IMR-90 (cell line): ENCODE data around the gene OTUD7B. TPM values are rescaled to one million over a fixed set of nuclear protein-coding genes. Genes with fewer than 3 reads are reported as not detected.

Experiments used
- ATAC-seq: fragments of 200-7000 bp; cut with Tn5 transposase; 2 replicates; pipeline ENCODE4 v1.9.1; 2020; ENCODE audit warnings: low read depth, mild to moderate bottlenecking, moderate library complexity
- BruUV-seq: library from RNA; stranded (reverse); fragments of 400-500 nt; replicated peaks from 2 replicates; lab custom pipeline; 2021; lab: Mats Ljungman, UMichigan
- CTCF ChIA-PET: fragments of 300-600 bp; formaldehyde crosslinking; extraction: SDS; loops from one replicate; lab custom pipeline; 2021; ENCODE audit warnings: antibody characterized with exemption; lab: Yijun Ruan, JAX
- POLR2A ChIA-PET: fragments of 300-600 bp; sonication (Branson Sonifier 250); formaldehyde crosslinking; loops from one replicate; lab custom pipeline; 2022; ENCODE audit warnings: antibody characterized with exemption; ENCODE audit not compliant: unreplicated experiment; lab: Charles Lee
- DNase-seq: peaks from one replicate; pipeline ENCODE4 v3.0.0; 2013
- H2AFZ ChIP-seq: replicated peaks from 2 replicates; pipeline ENCODE3; 2013; ENCODE audit warnings: low read length, mild to moderate bottlenecking; ENCODE audit not compliant: poor library complexity
- H2AK5ac ChIP-seq: 2 replicates; pipeline ENCODE4 v1.6.1; 2013; ENCODE audit warnings: low read depth, low read length, inconsistent platforms
- H2AK9ac ChIP-seq: replicated peaks from 2 replicates; pipeline ENCODE3; 2013; ENCODE audit warnings: mild to moderate bottlenecking, low read depth, low read length, moderate library complexity; ENCODE audit not compliant: poor library complexity
- H2BK120ac ChIP-seq: 2 replicates; pipeline ENCODE4 v1.6.1; 2013; ENCODE audit warnings: low read depth, low read length, inconsistent platforms
- H2BK15ac ChIP-seq: 3 replicates; pipeline ENCODE4 v1.6.1; 2013; ENCODE audit warnings: low read depth, low read length, inconsistent platforms
- H2BK20ac ChIP-seq: 2 replicates; pipeline ENCODE4 v1.6.1; 2013; ENCODE audit warnings: low read depth, mild to moderate bottlenecking, inconsistent platforms, low read length, moderate library complexity
- H2BK5ac ChIP-seq: 2 replicates; pipeline ENCODE4 v1.6.1; 2013; ENCODE audit warnings: mild to moderate bottlenecking, low read depth, low read length, inconsistent platforms; ENCODE audit not compliant: poor library complexity, severe bottlenecking
- H3K14ac ChIP-seq: replicated peaks from 2 replicates; pipeline ENCODE4 v1.6.1; 2013; ENCODE audit warnings: low read depth, low read length, inconsistent platforms
- H3K18ac ChIP-seq: 2 replicates; pipeline ENCODE4 v1.6.1; 2013; ENCODE audit warnings: low read depth, low read length, control low read depth
- H3K23ac ChIP-seq: 2 replicates; pipeline ENCODE4 v1.6.1; 2013; ENCODE audit warnings: low read depth, low read length, inconsistent platforms
- H3K27ac ChIP-seq: 2 replicates; pipeline ENCODE4 v1.5.1; 2013; ENCODE audit warnings: mild to moderate bottlenecking, control low read depth, low read length; ENCODE audit not compliant: insufficient read depth
- H3K27me3 ChIP-seq: 2 replicates; pipeline ENCODE4 v1.6.1; 2013; ENCODE audit warnings: low read length; ENCODE audit not compliant: control insufficient read depth, insufficient read depth
- H3K36me3 ChIP-seq: 2 replicates; pipeline ENCODE4 v1.6.1; 2013; ENCODE audit warnings: low read length, mixed read lengths; ENCODE audit not compliant: control insufficient read depth, insufficient read depth
- H3K4ac ChIP-seq: 2 replicates; pipeline ENCODE4 v1.6.1; 2013; ENCODE audit warnings: low read depth, low read length, inconsistent platforms
- H3K4me1 ChIP-seq: 2 replicates; pipeline ENCODE4 v1.6.1; 2013; ENCODE audit warnings: low read length, mixed read lengths; ENCODE audit not compliant: control insufficient read depth, insufficient read depth
- H3K4me2 ChIP-seq: 2 replicates; pipeline ENCODE4 v1.6.1; 2013; ENCODE audit warnings: low read depth, mild to moderate bottlenecking, control low read depth, low read length, moderate library complexity
- H3K4me3 ChIP-seq: 2 replicates; pipeline ENCODE4 v1.5.1; 2013; ENCODE audit warnings: low read depth, mild to moderate bottlenecking, control low read depth, low read length, moderate library complexity; ENCODE audit not compliant: insufficient read depth
- H3K56ac ChIP-seq: 2 replicates; pipeline ENCODE4 v1.6.1; 2013; ENCODE audit warnings: low read length, inconsistent platforms; ENCODE audit not compliant: insufficient read depth; ENCODE audit errors: extremely low read depth
- H3K79me1 ChIP-seq, 2 experiments: 2 replicates each; pipeline ENCODE4 v1.6.1; 2013; ENCODE audit warnings: low read length in 2 of 2, inconsistent platforms in 1 of 2, low read depth in 1 of 2
- H3K9ac ChIP-seq: 2 replicates; pipeline ENCODE4 v1.6.1; 2013; ENCODE audit warnings: low read depth, low read length, control low read depth
- H3K9me1 ChIP-seq: 2 replicates; pipeline ENCODE4 v1.6.1; 2013; ENCODE audit warnings: low read length, inconsistent platforms; ENCODE audit not compliant: insufficient read depth
- H3K9me3 ChIP-seq: 2 replicates; pipeline ENCODE4 v1.6.1; 2013; ENCODE audit warnings: low read length; ENCODE audit not compliant: control insufficient read depth, insufficient read depth
- H4K20me1 ChIP-seq: 2 replicates; pipeline ENCODE4 v1.6.1; 2013; ENCODE audit warnings: low read length, inconsistent platforms; ENCODE audit not compliant: insufficient read depth
- H4K5ac ChIP-seq: 2 replicates; pipeline ENCODE4 v1.6.1; 2013; ENCODE audit warnings: mild to moderate bottlenecking, low read depth, low read length, control low read depth
- H4K8ac ChIP-seq, 2 experiments: 2 replicates each; pipeline ENCODE4 v1.6.1; 2013; ENCODE audit warnings: low read depth in 2 of 2, low read length in 2 of 2, control low read depth in 1 of 2, inconsistent platforms in 1 of 2
- H4K91ac ChIP-seq: 2 replicates; pipeline ENCODE4 v1.6.1; 2013; ENCODE audit warnings: low read depth, low read length, inconsistent platforms; ENCODE audit not compliant: insufficient read depth
- BHLHE40 ChIP-seq: fragments of 150-350 bp; IDR thresholded peaks from 2 replicates; pipeline ENCODE4 v1.6.1; 2016; ENCODE audit warnings: mild to moderate bottlenecking, low read depth, low read length
- CEBPB ChIP-seq: IDR thresholded peaks from 2 replicates; pipeline ENCODE4 v1.6.1; 2012; ENCODE audit warnings: low read depth, low read length, improper control_type of control experiment
- CHD1 ChIP-seq: IDR thresholded peaks from 2 replicates; pipeline ENCODE4 v1.6.1; 2012; ENCODE audit warnings: low read depth, low read length, improper control_type of control experiment
- ELK1 ChIP-seq: fragments of 150-350 bp; IDR thresholded peaks from 2 replicates; pipeline ENCODE4 v1.6.1; 2016; ENCODE audit warnings: low read depth, mild to moderate bottlenecking, low read length, moderate library complexity, borderline replicate concordance
- FOS ChIP-seq: fragments of 150-350 bp; IDR thresholded peaks from 2 replicates; pipeline ENCODE4 v1.6.1; 2016; ENCODE audit warnings: low read depth, low read length
- MAFK ChIP-seq: IDR thresholded peaks from 2 replicates; pipeline ENCODE4 v1.6.1; 2012; ENCODE audit warnings: low read depth, low read length, improper control_type of control experiment
- MAZ ChIP-seq: IDR thresholded peaks from 2 replicates; pipeline ENCODE4 v1.6.1; 2012; ENCODE audit warnings: low read depth, mild to moderate bottlenecking, low read length, improper control_type of control experiment, moderate library complexity, borderline replicate concordance
- MXI1 ChIP-seq: IDR thresholded peaks from 2 replicates; pipeline ENCODE4 v1.6.1; 2012; ENCODE audit warnings: low read depth, mild to moderate bottlenecking, low read length, moderate library complexity, borderline replicate concordance
- NFE2L2 ChIP-seq: fragments of 150-350 bp; IDR thresholded peaks from 2 replicates; pipeline ENCODE4 v1.6.1; 2016; ENCODE audit warnings: low read depth, mild to moderate bottlenecking, low read length
- POLR2A ChIP-seq: IDR thresholded peaks from 2 replicates; pipeline ENCODE4 v1.6.1; 2012; ENCODE audit warnings: mild to moderate bottlenecking, low read depth, low read length
- RAD21 ChIP-seq: IDR thresholded peaks from 2 replicates; pipeline ENCODE4 v1.6.1; 2012; ENCODE audit warnings: low read length, improper control_type of control experiment
- RCOR1 ChIP-seq: IDR thresholded peaks from 2 replicates; pipeline ENCODE4 v1.6.1; 2012; ENCODE audit warnings: mild to moderate bottlenecking, low read length, improper control_type of control experiment; ENCODE audit not compliant: insufficient replicate concordance
- RFX5 ChIP-seq: IDR thresholded peaks from 2 replicates; pipeline ENCODE4 v1.8.0; 2012; ENCODE audit warnings: low read depth, mild to moderate bottlenecking, low read length, moderate library complexity
- SMC3 ChIP-seq: fragments of 150-350 bp; IDR thresholded peaks from 2 replicates; pipeline ENCODE4 v1.6.1; 2016; ENCODE audit warnings: low read depth, mild to moderate bottlenecking, antibody characterized with exemption, low read length, moderate library complexity
- USF2 ChIP-seq: fragments of 150-350 bp; IDR thresholded peaks from 2 replicates; pipeline ENCODE4 v1.6.1; 2017; ENCODE audit warnings: mild to moderate bottlenecking, antibody characterized with exemption, low read length, low read depth
- WGBS, 2 experiments: methylation state at CpG; one replicate each; pipeline versions ENCODE4 v1.1.5 to v1.1.7; 2013; ENCODE audit warnings: missing lambda C conversion rate in 2 of 2; ENCODE audit not compliant: insufficient read length in 1 of 2; ENCODE audit errors: extremely low coverage in 2 of 2; 5-methylcytosine and 5-hydroxymethylcytosine counted together
- dilution Hi-C: fragments of 300-500 bp; cut with HindIII; formaldehyde crosslinking; loops from one replicate; pipeline ENCODE4 v1.14.3; 2018; ENCODE audit warnings: low sequenced_read_pairs; ENCODE audit not compliant: unreplicated experiment
- in situ Hi-C: fragments of 300-500 bp; cut with MboI; formaldehyde crosslinking; loops from 3 replicates; pipeline ENCODE4 v1.14.3; 2019; ENCODE audit warnings: low sequenced_read_pairs, inconsistent platforms, mixed read lengths
- intact Hi-C: fragments of 100-400 bp; cut with micrococcal nuclease; formaldehyde crosslinking; loops from 2 replicates; pipeline ENCODE4 v1.10.0; 2022
- polyA plus RNA-seq, 3 experiments: library from polyadenylated mRNA; depleted of rRNA; stranded (reverse); fragments of >200 nt; gene quantifications; 2 replicates each; pipeline ENCODE4 v1.2.3, GENCODE V29; 2012; ENCODE audit warnings: low replicate concordance in 1 of 3
- total RNA-seq: library from RNA; depleted of rRNA; stranded (reverse); fragments of >200 nt; gene quantifications from 2 replicates; pipeline ENCODE4 v1.2.3, GENCODE V29; 2012
- TF ChIP-seq, protein P1 (sequence below): conservative IDR thresholded peaks from 2 replicates; pipeline ENCODE4 v1.5.1; 2012; ENCODE audit warnings: mild to moderate bottlenecking, low read depth, low read length, improper control_type of control experiment

OTUD7B gene
- total and polyA plus RNA-seq, 2 of the 4 experiments (the other 2 are of a cell fraction), result 7.5 to 18.6 TPM

GRCh38 chr1:150003801-150004200 lies 6.7 kb downstream of the OTUD7B start:
- DNase-seq, result no peak

More at GRCh38 chr1:150003801-150004200, 6.7 kb downstream of the OTUD7B start:
- no peak overlapping the region for H3K18ac ChIP-seq
- dilution Hi-C loops, result no loop called here
- H2AFZ ChIP-seq, result no peak overlapping the region
- intact Hi-C loops, result no loop called here
- H4K5ac ChIP-seq, result no peak overlapping the region
- H3K14ac ChIP-seq, result no peak overlapping the region
- H3K36me3 ChIP-seq, result peaks cover 10% of the 10 kb centered on the region
- H4K8ac ChIP-seq, result no peak overlapping the region
- H3K23ac ChIP-seq, result no peak overlapping the region
- BruUV-seq, result no TSS peak
- H3K9me3 ChIP-seq, result no peaks in the 10 kb centered on the region
- H3K9ac ChIP-seq, result no peak overlapping the region
- H3K9me1 ChIP-seq, result peaks cover 16% of the 10 kb centered on the region
- no peak overlapping the region for H2AK9ac ChIP-seq
- CTCF ChIA-PET, result no interaction called here
- no peak overlapping the region for H3K4me2 ChIP-seq
- H2AK5ac ChIP-seq, result no peak overlapping the region
- 85% methylated on average over 3 of the region's 3 CpGs; no CpG with 5 or more reads in 1 of the 2 experiments for WGBS, 2 experiments
- no peak overlapping the region for H2BK15ac ChIP-seq
- no peak overlapping the region for H3K4ac ChIP-seq
- H3K79me1 ChIP-seq, result peaks cover 27 to 73% of the 10 kb centered on the region in 2 experiments
- no peak overlapping the region for H2BK5ac ChIP-seq
- H2BK20ac ChIP-seq, result no peak overlapping the region
- POLR2A ChIA-PET, result no interaction called here
- no peak overlapping the region for H3K4me3 ChIP-seq
- H3K4me1 ChIP-seq, result peaks cover 16% of the 10 kb centered on the region
- no peaks in the 10 kb centered on the region for H3K27me3 ChIP-seq
- H4K20me1 ChIP-seq, result peaks cover 49% of the 10 kb centered on the region; the same call in 1 of the 2 replicates
- H3K27ac ChIP-seq, result no peak overlapping the region
- no peak for ATAC-seq
- in situ Hi-C loops, result no loop called here
- H2BK120ac ChIP-seq, result no peak overlapping the region
- H3K56ac ChIP-seq, result no peak overlapping the region
- TF ChIP-seq BHLHE40 (no peak), POLR2A (no peak), RAD21 (no peak), FOS (no peak), SMC3 (no peak), CEBPB (no peak), MAFK (no peak), CHD1 (no peak), RFX5 (no peak), ELK1 (no peak), MAZ (no peak), MXI1 (no peak), NFE2L2 (no peak), RCOR1 (no peak), USF2 (no peak)
- TF ChIP-seq, protein P1, sequence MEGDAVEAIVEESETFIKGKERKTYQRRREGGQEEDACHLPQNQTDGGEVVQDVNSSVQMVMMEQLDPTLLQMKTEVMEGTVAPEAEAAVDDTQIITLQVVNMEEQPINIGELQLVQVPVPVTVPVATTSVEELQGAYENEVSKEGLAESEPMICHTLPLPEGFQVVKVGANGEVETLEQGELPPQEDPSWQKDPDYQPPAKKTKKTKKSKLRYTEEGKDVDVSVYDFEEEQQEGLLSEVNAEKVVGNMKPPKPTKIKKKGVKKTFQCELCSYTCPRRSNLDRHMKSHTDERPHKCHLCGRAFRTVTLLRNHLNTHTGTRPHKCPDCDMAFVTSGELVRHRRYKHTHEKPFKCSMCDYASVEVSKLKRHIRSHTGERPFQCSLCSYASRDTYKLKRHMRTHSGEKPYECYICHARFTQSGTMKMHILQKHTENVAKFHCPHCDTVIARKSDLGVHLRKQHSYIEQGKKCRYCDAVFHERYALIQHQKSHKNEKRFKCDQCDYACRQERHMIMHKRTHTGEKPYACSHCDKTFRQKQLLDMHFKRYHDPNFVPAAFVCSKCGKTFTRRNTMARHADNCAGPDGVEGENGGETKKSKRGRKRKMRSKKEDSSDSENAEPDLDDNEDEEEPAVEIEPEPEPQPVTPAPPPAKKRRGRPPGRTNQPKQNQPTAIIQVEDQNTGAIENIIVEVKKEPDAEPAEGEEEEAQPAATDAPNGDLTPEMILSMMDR, result no peak
- no peak overlapping the region for H4K91ac ChIP-seq
